WERI-Rb-1 (cell line): ENCODE data around the gene OR7A10.

Source experiments
- DNase-seq: peaks from one replicate; pipeline ENCODE4 v3.0.0-alpha.2; 2020
- H3K27ac ChIP-seq: fragments of 250-450 bp; sonication (Bioruptor Pico); 2 replicates; pipeline ENCODE4 v1.5.1; 2020; ENCODE audit warnings: mild to moderate bottlenecking, moderate library complexity
- H3K27me3 ChIP-seq: fragments of 250-450 bp; sonication (Bioruptor Pico); 2 replicates; pipeline ENCODE4 v1.5.1; 2021; ENCODE audit warnings: mild to moderate bottlenecking, low read depth, moderate library complexity; ENCODE audit not compliant: insufficient read depth, severe bottlenecking
- H3K36me3 ChIP-seq: fragments of 250-450 bp; sonication (Bioruptor Pico); 2 replicates; pipeline ENCODE4 v1.5.1; 2020; ENCODE audit warnings: mild to moderate bottlenecking, moderate library complexity
- H3K4me3 ChIP-seq: 2 replicates; pipeline ENCODE4 v1.5.1; 2011; ENCODE audit warnings: low read depth, mild to moderate bottlenecking, control low read depth, low read length
- H3K9me3 ChIP-seq: fragments of 250-450 bp; sonication (Bioruptor Pico); 2 replicates; pipeline ENCODE4 v1.5.1; 2021; ENCODE audit warnings: mild to moderate bottlenecking, moderate library complexity; ENCODE audit not compliant: severe bottlenecking
- CTCF ChIP-seq: IDR thresholded peaks from 2 replicates; pipeline ENCODE4 v1.5.1; 2011; ENCODE audit warnings: low read depth, mild to moderate bottlenecking, control low read depth, inconsistent platforms, low read length

Gene OR7A10

GRCh38 chr19:14848822-14849221, at the start of gene OR7A10:
Gene OR7A10, minus strand, starts transcription at chr19:14848922. Its CDS starts 7,045 bp downstream, at chr19:14841877.
- DNase-seq = no peak
- Histone ChIP-seq H3K27ac (no peak within 1 kb of the TSS), H3K27me3 (peaks cover 81% of the 10 kb centered on the region), H3K9me3 (no peaks in the 10 kb centered on the region), H3K4me3 (no peak within 1 kb of the TSS), H3K36me3 (no peaks in the 10 kb centered on the region)
- no peak for TF ChIP-seq CTCF

GRCh38 chr19:14890643-14891379, 42.1 kb upstream of the OR7A10 start:
- DNase-seq = no peak
- H3K27me3 ChIP-seq = peaks cover 59% of the 10 kb centered on the region
- no peaks in the 10 kb centered on the region for H3K9me3 ChIP-seq
- no peak overlapping the region for H3K27ac ChIP-seq
- no peak overlapping the region for H3K4me3 ChIP-seq
- no peaks in the 10 kb centered on the region for H3K36me3 ChIP-seq
- TF ChIP-seq CTCF = no peak

GRCh38 chr19:14889994-14890642, 41.4 kb upstream of the OR7A10 start:
- no peaks in the 10 kb centered on the region for H3K9me3 ChIP-seq
- no peak for DNase-seq
- no peak overlapping the region for H3K27ac ChIP-seq
- no peak overlapping the region for H3K4me3 ChIP-seq
- H3K36me3 ChIP-seq = no peaks in the 10 kb centered on the region
- H3K27me3 ChIP-seq = peaks cover 58% of the 10 kb centered on the region
- TF ChIP-seq CTCF = no peak

- H3K36me3 ChIP-seq = no peaks in the 10 kb centered on the region
- H3K9me3 ChIP-seq = no peaks in the 10 kb centered on the region
- no peak within 1 kb of the TSS for H3K27ac ChIP-seq
- no peak for TF ChIP-seq CTCF
- no peak for DNase-seq
- H3K4me3 ChIP-seq = no peak within 1 kb of the TSS
- peaks cover 50% of the 10 kb centered on the region for H3K27me3 ChIP-seq
Measured at GRCh38 chr19:14886032-14886431, 37.3 kb upstream of the OR7A10 start, which contains the start of gene OR7A17. Gene OR7A17, minus strand, starts transcription at chr19:14886132. Its CDS starts 4,777 bp downstream, at chr19:14881355.

GRCh38 chr19:14871619-14872230, 23.0 kb upstream of the OR7A10 start:
- Histone ChIP-seq H3K36me3 (no peaks in the 10 kb centered on the region), H3K27ac (no peak overlapping the region), H3K27me3 (peaks cover 73% of the 10 kb centered on the region), H3K9me3 (no peaks in the 10 kb centered on the region), H3K4me3 (no peak overlapping the region)
- no peak for TF ChIP-seq CTCF
- DNase-seq = no peak
